Measurements from ENCODE around the gene ALG8. TPM values are rescaled to one million over a fixed set of nuclear protein-coding genes. Genes with fewer than 3 reads are reported as not detected.

Gene ALG8
- polyA plus RNA-seq, 1 donor from 2014 or later: 42.1 TPM

- Histone ChIP-seq H3K9ac (ENCODE audit: low read length) (no peak overlapping the region), H3K27me3 (ENCODE audit: insufficient read depth, low read depth, low read length) (no peaks in the 10 kb centered on the region), H3K27ac (ENCODE audit: low read length) (no peak overlapping the region), H3K9me2 (ENCODE audit: insufficient read depth, low read length) (no peaks in the 10 kb centered on the region), H4K20me1 (ENCODE audit: insufficient read depth) (no peaks in the 10 kb centered on the region), H3K9me3 (ENCODE audit: low read length) (no peaks in the 10 kb centered on the region), H2AFZ (ENCODE audit: low read depth, low read length) (no peak overlapping the region), H3K4me2 (ENCODE audit: low read length) (no peak overlapping the region), H3F3A (ENCODE audit: insufficient read depth, low read length, poor library complexity, severe bottlenecking) (no peaks in the 10 kb centered on the region), H3K4me3 (ENCODE audit: low read length) (no peak overlapping the region), H3K36me3 (ENCODE audit: insufficient read depth, low read length) (no peaks in the 10 kb centered on the region), H3K79me2 (replicated peaks; ENCODE audit: insufficient read depth, low read length) (peaks cover 8% of the 10 kb centered on the region)
- TF ChIP-seq RAD21 (conservative IDR thresholded peaks at IDR 0.05): no peak
- TF ChIP-seq POLR2AphosphoS5 (IDR thresholded peaks at IDR 0.05): no peak
- no peak for TF ChIP-seq REST (IDR thresholded peaks at IDR 0.05; ENCODE audit: borderline replicate concordance)
- no peak for TF ChIP-seq EZH2 (IDR thresholded peaks at IDR 0.05; ENCODE audit: borderline replicate concordance, insufficient read depth, low read length, poor library complexity, severe bottlenecking)
- TF ChIP-seq TAF1 (IDR thresholded peaks at IDR 0.05; ENCODE audit: low read depth): no peak
- TF ChIP-seq SMC3 (conservative IDR thresholded peaks at IDR 0.05; ENCODE audit: poor library complexity): no peak
- TF ChIP-seq MXI1 (conservative IDR thresholded peaks at IDR 0.05; ENCODE audit: poor library complexity, severe bottlenecking): no peak
- no peak for TF ChIP-seq EP300 (conservative IDR thresholded peaks at IDR 0.05; ENCODE audit: poor library complexity, severe bottlenecking)
- TF ChIP-seq CTCF (IDR thresholded peaks at IDR 0.05; ENCODE audit: poor library complexity, severe bottlenecking): no peak
Observed at GRCh38 chr11:78140392-78141077, 1.1 kb upstream of the ALG8 start.

- Histone ChIP-seq H3K27me3 (ENCODE audit: insufficient read depth, low read depth, low read length) (no peaks in the 10 kb centered on the region), H3K36me3 (ENCODE audit: insufficient read depth, low read length) (no peaks in the 10 kb centered on the region), H3K4me3 (ENCODE audit: low read length) (peak overlapping the region; percentile 90), H3K9me3 (ENCODE audit: low read length) (no peaks in the 10 kb centered on the region), H3K79me2 (replicated peaks; ENCODE audit: insufficient read depth, low read length) (peaks cover 8% of the 10 kb centered on the region), H2AFZ (ENCODE audit: low read depth, low read length) (peak overlapping the region; percentile 81), H4K20me1 (ENCODE audit: insufficient read depth) (no peaks in the 10 kb centered on the region), H3K27ac (ENCODE audit: low read length) (no peak overlapping the region), H3K9me2 (ENCODE audit: insufficient read depth, low read length) (no peaks in the 10 kb centered on the region), H3K9ac (ENCODE audit: low read length) (peak overlapping the region; percentile 61), H3K4me2 (ENCODE audit: low read length) (peak overlapping the region; percentile 99), H3F3A (ENCODE audit: insufficient read depth, low read length, poor library complexity, severe bottlenecking) (no peaks in the 10 kb centered on the region)
- TF ChIP-seq TAF1 (IDR thresholded peaks at IDR 0.05; ENCODE audit: low read depth): no peak
- no peak for TF ChIP-seq CTCF (IDR thresholded peaks at IDR 0.05; ENCODE audit: poor library complexity, severe bottlenecking)
- TF ChIP-seq SMC3 (conservative IDR thresholded peaks at IDR 0.05; ENCODE audit: poor library complexity): no peak
- TF ChIP-seq EZH2 (IDR thresholded peaks at IDR 0.05; ENCODE audit: borderline replicate concordance, insufficient read depth, low read length, poor library complexity, severe bottlenecking): no peak
- no peak for TF ChIP-seq MXI1 (conservative IDR thresholded peaks at IDR 0.05; ENCODE audit: poor library complexity, severe bottlenecking)
Observed at GRCh38 chr11:78138694-78139421, 568 bp downstream of the ALG8 start.
